ENCODE measurements around the gene CACNA1B.
"Not testable (repeated sequence)": the region's sequence is repeated elsewhere in the genome, so short reads cannot be mapped to it uniquely, and the experiment has no call there.

Gene CACNA1B

DNA sequence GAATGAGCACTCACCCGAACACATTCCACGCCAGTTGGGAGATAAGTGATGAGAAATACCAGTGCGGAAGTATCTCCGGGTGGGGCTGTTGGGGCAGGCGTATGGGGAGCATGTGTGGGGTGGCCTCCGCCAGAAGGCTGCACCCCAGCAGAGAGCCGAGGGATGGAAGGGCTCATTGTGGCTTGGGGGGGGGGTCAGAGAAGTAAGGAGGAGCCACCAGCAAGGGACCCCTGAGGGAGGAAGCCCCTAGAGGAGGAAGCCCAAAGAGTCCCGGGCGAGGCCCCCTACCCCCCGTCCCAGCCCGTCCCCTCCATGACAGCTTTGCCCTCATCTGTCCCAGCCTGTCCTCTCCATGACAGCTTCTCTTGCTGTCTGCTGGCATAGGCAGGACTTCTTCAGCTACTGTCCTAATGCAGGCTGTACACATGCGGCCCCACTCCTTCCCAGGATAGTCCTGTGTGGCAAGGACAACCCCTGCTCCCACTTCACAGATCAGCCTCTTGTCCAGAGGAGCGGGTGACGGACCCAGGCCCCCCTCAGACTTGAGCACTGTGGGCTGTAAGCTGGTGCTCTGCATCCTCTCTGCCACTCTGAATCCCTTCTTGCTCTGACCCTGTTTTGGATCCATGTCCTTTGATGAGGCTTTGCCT, 239.6 kb downstream of the CACNA1B start:
- no peak for DNase-seq (ENCODE audit: low spot score)

DNA sequence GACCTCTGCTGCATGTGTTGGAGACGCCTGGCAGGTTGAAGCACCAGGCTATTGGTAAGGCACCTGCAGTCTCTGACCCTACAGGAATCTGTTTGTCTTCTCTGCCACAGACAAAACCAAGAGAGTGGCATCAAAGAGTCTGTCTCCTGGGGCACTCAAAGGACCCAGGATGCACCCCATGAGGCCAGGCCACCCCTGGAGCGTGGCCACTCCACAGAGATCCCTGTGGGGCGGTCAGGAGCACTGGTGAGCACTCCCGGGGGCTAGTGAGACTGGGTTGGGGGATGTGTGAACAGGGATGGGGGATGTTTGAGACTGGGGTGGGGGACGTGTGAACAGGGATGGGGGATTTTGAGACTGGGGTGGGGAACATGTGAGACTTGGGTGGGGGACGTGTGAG, 240.3 kb downstream of the CACNA1B start:
- no peak for DNase-seq (ENCODE audit: low spot score)

DNA sequence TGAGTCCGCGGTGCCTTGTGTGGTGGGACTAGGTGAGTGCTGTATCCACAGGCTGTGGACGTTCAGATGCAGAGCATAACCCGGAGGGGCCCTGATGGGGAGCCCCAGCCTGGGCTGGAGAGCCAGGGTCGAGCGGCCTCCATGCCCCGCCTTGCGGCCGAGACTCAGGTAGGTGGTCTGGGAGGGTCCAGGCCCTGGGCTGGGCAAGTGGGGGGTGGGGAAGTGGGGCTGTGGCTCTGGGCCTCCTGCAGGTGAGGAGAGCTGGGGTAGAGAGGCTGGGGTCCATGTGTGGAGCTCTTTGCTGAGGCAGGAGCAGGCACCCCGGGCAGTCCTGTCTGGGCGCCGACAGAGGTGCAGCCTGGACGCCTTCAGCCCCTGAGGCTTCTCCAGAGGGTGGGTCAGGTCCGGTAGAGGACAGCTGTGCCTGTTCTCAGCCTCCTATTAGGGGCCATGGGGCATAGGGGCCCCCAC, 241.1 kb downstream of the CACNA1B start:
- DNase-seq (ENCODE audit: low spot score): no peak

DNA sequence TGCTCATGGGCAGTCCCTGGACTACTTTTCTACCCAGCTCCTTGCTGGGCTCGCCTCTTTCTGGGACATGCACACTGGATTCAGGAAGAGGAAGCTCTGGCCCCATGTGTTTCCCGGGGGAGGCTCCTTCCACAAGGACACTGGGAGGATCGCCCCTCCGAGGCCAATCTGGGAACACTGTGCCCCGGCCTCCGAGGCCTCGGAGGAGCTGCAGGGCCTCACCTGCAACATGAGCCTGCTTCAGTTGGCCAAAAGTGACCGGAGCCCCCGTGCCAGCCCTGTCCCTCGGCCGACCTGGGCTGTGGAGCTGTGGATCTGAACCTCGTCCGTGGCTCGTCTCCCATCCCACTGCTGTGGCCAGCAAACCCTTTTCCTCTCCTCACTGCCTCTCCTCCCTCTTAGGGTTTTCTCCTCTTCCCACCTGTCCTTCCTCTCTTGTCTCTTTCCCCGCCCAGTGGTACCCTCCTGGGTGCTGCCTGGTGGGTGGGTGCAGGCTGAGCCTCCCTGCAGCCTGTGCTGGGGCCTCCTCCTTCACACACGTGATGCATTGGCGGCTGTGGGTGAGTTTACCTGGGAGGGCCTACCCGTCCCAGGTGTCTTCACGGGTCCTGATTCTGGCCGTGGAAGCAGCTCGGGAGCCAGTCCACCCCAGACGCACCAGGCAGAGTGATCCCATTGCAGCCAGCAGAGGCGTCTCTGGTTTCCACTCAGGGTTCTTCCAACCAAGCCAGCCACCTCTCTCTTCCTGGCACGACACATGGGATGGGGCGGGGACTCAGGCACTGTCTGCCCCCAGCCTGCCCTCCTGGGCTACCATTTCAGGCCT, 241.8 kb downstream of the CACNA1B start:
- DNase-seq (ENCODE audit: low spot score): no peak

DNA sequence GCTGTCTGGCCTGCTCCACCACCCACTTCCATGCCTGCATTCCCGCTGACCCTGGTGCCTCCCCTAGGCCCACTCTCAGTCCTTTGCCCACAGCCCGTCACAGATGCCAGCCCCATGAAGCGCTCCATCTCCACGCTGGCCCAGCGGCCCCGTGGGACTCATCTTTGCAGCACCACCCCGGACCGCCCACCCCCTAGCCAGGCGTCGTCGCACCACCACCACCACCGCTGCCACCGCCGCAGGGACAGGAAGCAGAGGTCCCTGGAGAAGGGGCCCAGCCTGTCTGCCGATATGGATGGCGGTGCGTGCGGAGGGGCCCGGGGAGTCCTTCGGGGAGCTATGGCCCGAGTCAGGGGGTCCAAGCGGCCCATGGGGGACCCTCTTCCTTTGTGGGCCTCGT, 242.5 kb downstream of the CACNA1B start:
- DNase-seq (ENCODE audit: low spot score): no peak

DNA sequence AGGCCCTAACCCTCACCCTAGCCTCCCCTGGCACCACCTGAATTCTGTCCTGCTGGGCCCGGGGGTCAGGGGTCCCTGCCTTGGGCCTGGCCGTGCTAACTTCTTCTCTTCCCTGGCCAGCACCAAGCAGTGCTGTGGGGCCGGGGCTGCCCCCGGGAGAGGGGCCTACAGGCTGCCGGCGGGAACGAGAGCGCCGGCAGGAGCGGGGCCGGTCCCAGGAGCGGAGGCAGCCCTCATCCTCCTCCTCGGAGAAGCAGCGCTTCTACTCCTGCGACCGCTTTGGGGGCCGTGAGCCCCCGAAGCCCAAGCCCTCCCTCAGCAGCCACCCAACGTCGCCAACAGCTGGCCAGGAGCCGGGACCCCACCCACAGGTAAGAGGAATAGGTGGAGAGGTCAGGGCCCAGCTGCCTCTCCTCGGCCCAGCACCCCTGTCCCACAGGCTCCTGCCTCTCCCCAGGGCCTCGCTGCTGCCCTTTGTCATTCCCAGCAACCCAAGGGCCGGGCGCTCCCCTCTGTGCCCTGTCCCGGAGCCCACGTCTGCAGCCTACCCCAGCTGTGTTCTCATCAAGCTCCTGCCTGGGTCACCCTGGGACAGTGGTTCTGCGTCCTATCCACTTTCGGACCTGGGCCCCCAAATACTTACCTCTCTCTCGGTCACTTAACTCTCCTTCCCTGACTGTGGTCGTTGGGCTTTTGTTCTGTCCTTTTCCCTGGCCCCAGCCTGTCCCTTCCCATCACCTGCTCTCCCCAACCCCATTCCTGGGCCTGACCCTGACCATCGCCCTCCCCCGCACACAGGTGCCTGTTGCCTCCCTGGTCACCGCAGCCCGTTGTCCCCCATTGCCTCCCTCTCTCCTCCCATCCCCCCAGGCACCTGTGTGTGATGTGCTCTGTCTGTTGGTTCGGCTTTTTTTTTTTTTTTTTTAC, 243.2 kb downstream of the CACNA1B start:
- no peak for DNase-seq (ENCODE audit: low spot score)

DNA sequence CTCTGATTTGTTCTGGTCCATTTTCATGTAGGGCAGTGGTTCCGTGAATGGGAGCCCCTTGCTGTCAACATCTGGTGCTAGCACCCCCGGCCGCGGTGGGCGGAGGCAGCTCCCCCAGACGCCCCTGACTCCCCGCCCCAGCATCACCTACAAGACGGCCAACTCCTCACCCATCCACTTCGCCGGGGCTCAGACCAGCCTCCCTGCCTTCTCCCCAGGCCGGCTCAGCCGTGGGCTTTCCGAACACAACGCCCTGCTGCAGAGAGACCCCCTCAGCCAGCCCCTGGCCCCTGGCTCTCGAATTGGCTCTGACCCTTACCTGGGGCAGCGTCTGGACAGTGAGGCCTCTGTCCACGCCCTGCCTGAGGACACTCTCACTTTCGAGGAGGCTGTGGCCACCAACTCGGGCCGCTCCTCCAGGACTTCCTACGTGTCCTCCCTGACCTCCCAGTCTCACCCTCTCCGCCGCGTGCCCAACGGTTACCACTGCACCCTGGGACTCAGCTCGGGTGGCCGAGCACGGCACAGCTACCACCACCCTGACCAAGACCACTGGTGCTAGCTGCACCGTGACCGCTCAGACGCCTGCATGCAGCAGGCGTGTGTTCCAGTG, 244.0 kb downstream of the CACNA1B start:
- no peak for DNase-seq (ENCODE audit: low spot score)

DNA sequence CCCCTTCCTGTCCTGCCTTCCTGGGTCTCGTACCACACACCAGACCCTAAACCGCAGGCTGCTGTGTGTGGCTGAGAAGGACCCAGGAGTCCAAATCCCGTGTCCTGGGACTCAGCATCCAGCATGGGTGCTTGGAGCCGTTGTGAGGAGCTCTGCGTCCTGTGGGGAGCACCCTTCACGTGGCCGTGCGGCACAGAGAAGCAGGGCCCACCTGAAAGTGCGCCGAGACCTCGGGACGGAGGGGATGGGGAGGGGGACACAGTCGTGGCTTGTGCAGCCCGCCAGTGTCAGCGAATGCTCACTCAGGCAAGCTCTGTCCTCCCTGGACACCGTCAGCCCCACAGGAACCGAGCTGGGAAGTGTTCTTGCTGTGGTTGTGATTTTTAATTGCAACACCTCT, 244.6 kb downstream of the CACNA1B start:
- DNase-seq (ENCODE audit: low spot score): no peak

DNA sequence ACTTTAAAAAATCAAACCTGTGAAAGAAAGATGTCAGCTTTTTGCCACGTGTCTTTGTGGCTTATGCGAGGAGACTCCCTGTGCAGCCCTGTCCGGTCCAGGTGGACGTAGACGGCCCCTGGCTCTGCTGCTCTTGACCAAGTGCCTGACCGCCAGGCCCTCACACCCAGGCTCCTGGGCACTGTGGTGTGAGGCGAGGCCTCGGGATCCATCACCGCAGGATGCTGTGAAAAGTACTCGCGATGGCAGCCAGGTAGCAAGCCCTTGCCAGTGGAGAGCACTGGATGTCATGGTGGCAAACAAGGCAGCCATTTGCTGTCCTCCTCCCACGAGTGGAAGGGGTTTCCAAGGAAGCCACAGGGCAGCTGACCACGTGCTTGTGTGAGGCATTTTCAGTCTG, 245.1 kb downstream of the CACNA1B start:
- no peak for DNase-seq (ENCODE audit: low spot score)

DNA sequence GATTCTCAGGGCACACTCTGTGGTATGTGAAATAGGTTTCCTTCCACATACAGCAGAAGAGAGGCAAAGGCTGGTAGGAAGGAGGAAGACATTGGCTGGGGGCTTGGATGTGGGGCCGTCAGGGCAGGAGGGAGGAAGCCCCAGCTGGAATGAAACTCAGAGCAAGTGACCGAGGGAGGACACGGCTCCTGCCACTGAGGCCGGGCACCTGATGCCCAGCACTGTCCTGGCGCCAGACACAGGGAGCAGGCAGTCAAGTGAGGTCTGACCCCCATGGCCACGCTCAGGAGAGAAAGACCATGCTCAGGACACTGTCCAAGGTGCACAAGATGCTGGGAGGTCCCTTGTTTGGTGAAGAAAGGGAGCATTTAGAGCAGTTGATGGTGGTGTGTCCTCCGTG, 245.5 kb downstream of the CACNA1B start:
- DNase-seq (ENCODE audit: low spot score): no peak

DNA sequence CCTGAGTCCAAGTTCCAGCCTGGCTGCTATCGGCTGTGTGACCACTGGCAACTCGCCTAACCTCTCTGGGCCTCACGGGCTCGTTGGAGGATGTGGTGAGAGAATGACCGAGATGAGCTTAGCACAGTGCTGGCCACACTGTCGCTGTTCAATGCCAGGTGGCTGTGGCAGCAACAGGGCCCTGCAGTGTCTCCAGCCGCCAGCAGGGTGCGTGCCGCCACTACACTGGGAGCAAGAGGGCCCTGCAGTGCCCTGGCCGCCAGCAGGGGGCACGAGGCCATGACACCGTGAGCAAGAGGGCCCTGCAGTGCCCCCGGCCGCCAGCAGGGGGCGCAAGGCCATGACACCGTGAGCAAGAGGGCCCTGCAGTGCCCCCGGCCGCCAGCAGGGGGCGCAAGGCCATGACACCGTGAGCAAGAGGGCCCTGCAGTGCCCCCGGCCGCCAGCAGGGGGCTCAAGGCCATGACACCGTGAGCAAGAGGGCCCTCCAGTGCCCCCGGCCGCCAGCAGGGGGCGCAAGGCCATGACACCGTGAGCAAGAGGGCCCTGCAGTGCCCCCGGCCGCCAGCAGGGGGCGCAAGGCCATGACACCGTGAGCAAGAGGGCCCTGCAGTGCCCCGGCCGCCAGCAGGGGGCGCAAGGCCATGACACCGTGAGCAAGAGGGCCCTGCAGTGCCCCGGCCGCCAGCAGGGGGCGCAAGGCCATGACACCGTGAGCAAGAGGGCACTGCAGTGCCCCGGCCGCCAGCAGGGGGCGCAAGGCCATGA, 248.7 kb downstream of the CACNA1B start:
- not testable (repeated sequence) for DNase-seq (ENCODE audit: low spot score)

DNA sequence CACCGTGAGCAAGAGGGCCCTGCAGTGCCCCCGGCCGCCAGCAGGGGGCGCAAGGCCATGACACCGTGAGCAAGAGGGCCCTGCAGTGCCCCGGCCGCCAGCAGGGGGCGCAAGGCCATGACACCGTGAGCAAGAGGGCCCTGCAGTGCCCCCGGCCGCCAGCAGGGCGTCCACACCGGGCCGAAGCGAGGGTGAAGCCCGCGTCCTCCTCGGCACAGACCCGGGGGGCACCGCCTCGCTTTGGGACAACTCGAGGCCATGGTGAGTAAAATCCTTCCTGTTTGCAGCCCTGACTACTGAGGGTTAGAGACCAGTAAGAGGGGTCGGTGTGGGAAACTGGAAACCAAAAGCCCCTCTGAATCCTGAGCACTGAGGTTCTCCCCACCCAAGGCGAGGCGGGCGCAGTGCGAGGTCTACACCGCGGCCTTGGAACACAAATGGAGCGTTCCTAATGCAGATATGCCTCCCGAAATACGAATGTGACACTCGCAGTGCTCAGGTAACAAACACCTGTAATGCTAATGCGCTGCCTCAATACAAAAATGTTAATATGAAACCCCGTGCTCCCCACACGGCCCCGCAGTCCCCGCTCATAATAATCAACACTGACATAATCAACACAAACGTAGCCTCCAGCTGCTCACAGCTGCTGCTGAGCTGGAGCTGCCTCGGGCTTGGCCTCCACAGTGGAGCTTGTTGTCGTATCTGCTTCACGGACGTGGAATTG, 249.4 kb downstream of the CACNA1B start:
- not testable (repeated sequence) for DNase-seq (ENCODE audit: low spot score)

DNA sequence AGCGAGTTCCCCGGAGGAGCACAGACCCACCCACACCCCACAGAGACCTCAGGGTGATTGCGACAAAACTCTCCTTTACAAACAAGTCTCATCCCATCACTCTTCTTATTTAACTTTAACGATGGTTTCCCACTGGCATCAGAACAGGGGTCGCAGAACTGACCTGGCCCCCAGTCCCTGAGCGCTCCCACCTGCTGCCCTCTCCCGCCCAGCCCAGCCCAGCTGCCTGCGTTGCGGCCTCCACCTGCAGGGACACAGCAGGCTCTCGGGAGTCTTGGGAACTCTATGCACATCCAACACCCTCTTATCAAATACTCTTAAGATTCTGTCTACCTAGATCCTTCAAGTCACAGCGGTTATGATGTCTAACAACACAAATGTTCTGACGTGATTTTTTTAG, 250.4 kb downstream of the CACNA1B start:
- not testable (repeated sequence) for DNase-seq (ENCODE audit: low spot score)

DNA sequence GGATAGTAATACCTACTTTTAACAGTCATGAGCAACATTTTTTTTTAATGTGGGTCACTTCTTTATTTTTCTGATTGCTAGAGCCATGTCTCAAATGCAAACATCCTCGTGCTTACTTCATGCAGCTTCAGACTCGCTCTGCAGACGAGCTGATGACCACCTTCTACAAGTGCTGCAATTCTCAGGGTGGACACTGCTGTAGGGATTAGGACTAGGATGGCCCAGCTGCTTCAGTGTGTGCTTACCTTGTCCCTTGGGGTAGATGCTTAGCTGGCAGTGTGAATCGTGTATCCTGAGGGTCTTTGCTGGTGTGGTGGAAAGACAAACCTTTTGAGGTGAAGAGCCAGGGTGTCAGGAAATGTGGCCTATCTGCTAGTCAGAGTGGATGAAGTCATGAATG, 251.7 kb downstream of the CACNA1B start:
- not testable (repeated sequence) for DNase-seq (ENCODE audit: low spot score)

DNA sequence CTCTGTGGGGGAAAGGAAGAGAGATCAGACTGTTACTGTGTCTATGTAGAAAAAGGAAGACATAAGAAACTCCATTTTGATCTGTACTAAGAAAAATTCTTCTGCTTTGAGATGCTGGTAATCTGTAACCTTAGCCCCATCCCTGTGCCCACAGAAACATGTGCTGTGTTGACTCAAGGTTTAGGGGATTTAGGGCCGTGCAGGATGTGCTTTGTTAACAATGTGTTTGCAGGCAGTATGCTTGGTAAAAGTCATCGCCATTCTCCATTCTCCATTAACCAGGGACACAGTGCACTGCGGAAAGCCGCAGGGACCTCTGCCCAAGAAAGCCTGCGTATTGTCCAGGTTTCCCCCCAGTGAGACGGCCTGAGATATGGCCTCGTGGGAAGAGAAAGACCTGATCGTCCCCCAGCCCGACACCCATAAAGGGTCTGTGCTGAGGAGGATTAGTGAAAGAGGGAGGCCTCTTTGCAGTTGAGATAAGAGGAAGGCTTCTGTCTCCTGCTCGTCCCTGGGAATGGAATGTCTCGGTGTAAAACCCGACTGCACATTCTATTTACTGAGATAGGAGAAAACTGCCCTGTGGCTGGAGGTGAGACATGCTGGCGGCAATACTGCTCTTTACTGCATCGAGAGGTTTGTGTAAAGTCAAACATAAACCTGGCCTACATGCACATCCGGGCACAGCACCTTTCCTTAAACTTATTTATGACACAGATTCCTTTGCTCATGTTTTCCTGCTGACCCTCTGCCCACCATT, 255.5 kb downstream of the CACNA1B start:
- not testable (repeated sequence) for DNase-seq (ENCODE audit: low spot score)

DNA sequence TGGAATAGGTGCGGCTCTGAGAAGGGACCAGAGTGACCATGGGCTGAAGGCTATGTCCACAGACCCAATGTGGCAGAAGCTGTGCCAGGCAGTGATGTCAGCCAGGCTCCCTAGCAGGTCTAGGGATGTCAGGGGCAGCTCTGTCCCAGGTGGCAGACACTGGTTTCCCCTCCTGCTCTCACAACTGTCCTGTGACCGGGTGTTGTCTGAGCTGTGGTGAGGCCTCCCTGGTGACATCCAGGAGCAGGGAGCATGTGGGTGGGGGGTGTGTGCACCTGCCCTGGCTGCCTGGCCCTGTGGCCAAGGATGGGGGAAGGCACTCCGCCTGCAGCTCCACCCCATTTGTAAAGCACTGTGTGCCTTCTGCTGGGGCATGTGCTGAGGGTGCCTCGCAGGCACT, 257.0 kb downstream of the CACNA1B start:
- DNase-seq (ENCODE audit: low spot score): not testable (repeated sequence)

DNA sequence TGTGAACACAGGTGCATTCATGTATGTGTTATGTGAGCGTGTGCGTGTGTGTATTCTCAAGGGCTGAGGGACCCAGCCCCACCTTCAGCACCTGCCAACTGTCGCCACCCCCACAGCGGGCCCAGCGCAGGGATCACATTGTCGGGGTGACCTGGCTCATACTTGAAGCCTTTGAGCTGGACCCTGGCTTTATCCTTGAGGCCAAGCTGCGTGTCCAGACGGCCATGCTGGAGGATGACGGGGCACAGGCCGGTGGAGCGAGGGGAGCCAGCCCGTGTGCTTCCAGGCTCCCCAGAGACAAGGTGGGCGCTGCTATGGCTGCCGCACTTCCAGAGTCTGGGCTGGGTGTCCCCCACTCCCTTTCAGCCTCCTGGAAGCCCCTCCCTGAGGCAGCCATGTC, 261.5 kb downstream of the CACNA1B start:
- DNase-seq (ENCODE audit: low spot score): not testable (repeated sequence)

DNA sequence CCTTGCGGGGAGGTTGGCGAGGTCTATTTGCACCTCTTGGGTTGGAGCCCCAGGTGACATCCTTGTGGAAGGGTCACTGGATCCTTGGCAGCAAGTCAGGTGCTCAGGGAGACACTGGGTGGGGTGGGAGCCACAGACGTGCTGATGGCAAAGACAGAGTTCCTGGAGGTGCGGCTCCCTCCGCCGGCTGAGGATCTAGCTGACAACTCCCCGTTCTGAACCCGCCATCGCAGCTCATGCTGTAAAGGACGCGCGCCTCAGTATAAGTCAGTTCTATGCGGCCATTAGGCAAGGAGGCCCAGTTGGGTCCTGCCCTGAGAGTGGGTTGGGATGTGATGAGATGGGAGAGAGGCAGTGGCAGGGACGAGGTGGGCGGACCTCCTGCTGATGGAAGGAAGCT, 263.4 kb downstream of the CACNA1B start:
- DNase-seq (ENCODE audit: low spot score): not testable (repeated sequence)

DNA sequence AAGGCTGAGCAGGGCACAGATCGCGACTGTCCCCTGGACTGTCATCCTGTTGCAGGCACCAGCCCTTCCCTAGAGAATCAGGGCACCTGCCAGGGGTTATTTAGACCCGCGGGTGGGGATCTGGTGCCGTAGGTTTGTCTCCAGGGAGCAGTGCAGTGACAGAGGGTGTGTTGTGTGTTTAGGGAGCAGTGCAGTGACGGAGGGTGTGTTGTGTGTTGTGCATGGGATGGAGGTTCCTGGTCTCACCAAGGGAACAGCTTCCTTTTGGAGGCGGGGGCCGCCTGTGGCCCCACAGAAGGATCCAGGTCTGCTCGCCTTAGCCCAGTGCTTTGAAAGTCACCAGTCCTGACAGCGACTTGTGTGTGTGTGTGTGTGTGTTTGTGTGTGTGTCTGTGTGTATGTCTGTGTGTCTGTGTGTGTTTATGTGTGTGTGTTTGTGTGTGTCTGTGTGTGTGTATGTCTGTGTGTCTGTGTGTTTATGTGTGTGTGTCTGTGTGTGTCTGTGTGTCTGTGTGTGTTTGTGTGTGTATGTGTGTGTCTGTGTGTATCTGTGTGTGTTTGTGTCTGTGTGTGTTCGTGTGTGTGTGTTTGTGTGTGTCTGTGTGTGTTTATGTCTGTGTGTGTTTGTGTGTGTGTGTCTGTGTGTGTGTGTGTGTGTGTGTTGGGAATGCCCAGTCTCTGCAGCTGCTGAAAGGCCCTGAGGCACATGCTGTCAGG, 265.1 kb downstream of the CACNA1B start:
- not testable (repeated sequence) for DNase-seq (ENCODE audit: low spot score)

All from SW480 (cell line).